ENCODE measurements around the gene CBFB. TPM values are rescaled to one million over a fixed set of nuclear protein-coding genes. Genes with fewer than 3 reads are reported as not detected.

The CBFB gene
- total and polyA plus RNA-seq, 2 of the 13 experiments (the other 11 are each of a cell fraction or from before 2014, with no cell fraction given): 22.1 to 70.8 TPM

DNA sequence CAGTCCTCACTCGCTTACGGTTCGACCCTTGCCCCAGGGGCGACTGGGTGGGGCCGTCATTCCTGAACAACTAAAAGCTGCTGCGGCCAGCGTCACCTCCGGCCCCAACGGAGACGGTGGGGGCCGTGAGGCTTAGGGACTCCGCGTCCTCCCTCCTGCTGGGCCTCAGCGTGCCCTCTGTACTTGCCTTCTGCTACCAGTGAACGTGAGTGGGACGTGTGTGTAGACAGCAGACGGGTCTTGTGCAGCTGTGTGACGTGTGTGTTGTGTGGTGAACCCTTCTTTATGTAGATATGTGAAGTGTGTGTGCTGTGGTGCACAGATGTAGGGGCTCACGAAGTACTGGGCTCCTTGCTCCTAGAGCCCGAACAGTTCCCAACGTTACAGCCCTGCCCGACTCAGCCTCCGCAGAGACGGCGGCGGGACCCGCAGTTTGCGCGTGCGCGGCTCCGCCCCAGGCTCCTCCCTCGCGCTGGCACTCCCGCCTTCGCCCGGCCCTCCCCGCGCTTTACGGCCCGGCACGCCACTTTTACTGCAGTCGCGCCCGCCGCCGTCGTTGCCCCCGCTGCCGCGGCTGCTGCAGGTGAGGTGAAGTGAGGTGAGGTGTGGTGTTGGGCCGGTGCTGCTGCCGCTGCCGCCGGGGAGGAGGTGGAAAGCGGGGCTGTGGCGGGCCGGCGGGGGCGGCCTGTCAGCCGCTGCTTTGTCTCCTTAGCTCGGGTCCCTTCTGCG lies 80.6 kb downstream of the CBFB start, which contains the start of gene PHAF1 (continued):
- TF ChIP-seq, protein P1, sequence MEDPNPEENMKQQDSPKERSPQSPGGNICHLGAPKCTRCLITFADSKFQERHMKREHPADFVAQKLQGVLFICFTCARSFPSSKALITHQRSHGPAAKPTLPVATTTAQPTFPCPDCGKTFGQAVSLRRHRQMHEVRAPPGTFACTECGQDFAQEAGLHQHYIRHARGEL (CRISPR knock-in tag; IDR thresholded peaks at IDR 0.05): 0 out of 2 replicates have a peak, but pooled peaks have one; percentile 62
- TF ChIP-seq, protein P2, sequence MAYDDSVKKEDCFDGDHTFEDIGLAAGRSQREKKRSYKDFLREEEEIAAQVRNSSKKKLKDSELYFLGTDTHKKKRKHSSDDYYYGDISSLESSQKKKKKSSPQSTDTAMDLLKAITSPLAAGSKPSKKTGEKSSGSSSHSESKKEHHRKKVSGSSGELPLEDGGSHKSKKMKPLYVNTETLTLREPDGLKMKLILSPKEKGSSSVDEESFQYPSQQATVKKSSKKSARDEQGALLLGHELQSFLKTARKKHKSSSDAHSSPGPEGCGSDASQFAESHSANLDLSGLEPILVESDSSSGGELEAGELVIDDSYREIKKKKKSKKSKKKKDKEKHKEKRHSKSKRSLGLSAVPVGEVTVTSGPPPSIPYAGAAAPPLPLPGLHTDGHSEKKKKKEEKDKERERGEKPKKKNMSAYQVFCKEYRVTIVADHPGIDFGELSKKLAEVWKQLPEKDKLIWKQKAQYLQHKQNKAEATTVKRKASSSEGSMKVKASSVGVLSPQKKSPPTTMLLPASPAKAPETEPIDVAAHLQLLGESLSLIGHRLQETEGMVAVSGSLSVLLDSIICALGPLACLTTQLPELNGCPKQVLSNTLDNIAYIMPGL (CRISPR knock-in tag; IDR thresholded peaks at IDR 0.05; ENCODE audit: borderline replicate concordance in 1 of 2, low read depth in 1 of 2): peak; percentile 83 to 90
- TF ChIP-seq, protein P3, sequence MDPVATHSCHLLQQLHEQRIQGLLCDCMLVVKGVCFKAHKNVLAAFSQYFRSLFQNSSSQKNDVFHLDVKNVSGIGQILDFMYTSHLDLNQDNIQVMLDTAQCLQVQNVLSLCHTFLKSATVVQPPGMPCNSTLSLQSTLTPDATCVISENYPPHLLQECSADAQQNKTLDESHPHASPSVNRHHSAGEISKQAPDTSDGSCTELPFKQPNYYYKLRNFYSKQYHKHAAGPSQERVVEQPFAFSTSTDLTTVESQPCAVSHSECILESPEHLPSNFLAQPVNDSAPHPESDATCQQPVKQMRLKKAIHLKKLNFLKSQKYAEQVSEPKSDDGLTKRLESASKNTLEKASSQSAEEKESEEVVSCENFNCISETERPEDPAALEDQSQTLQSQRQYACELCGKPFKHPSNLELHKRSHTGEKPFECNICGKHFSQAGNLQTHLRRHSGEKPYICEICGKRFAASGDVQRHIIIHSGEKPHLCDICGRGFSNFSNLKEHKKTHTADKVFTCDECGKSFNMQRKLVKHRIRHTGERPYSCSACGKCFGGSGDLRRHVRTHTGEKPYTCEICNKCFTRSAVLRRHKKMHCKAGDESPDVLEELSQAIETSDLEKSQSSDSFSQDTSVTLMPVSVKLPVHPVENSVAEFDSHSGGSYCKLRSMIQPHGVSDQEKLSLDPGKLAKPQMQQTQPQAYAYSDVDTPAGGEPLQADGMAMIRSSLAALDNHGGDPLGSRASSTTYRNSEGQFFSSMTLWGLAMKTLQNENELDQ (CRISPR knock-in tag; IDR thresholded peaks at IDR 0.05; ENCODE audit: borderline replicate concordance): no peak
- TF ChIP-seq YEATS2 (CRISPR knock-in tag; IDR thresholded peaks at IDR 0.05; ENCODE audit: borderline replicate concordance) (peak; percentile 81; the same call in 1 of the 2 replicates), NCOA1 (CRISPR knock-in tag; IDR thresholded peaks at IDR 0.05) (peak; percentile 87; the same call in 1 of the 2 replicates), TAF1 (CRISPR knock-in tag; IDR thresholded peaks at IDR 0.05) (peak; percentile 97), ZSCAN20 (CRISPR knock-in tag; IDR thresholded peaks at IDR 0.05; ENCODE audit: borderline replicate concordance) (0 out of 2 replicates have a peak, but pooled peaks have one; percentile 28), HDAC1 (CRISPR knock-in tag; IDR thresholded peaks at IDR 0.05) (peak; percentile 96), ZNF614 (CRISPR knock-in tag; IDR thresholded peaks at IDR 0.05; ENCODE audit: borderline replicate concordance) (peak; percentile 89; the same call in 1 of the 2 replicates), ZNF556 (CRISPR knock-in tag; IDR thresholded peaks at IDR 0.05; ENCODE audit: borderline replicate concordance) (peak; percentile 14; the same call in 1 of the 2 replicates), BRCA1 (CRISPR knock-in tag; IDR thresholded peaks at IDR 0.05) (peak; percentile 62; the same call in 1 of the 2 replicates)
